ENCODE results near the gene ZNF831. TPM values are rescaled to one million over a fixed set of nuclear protein-coding genes. Genes with fewer than 3 reads are reported as not detected.

The ZNF831 gene
- total RNA-seq, 2 experiments from 2014 or later: 5.4 to 5.8 TPM

DNA sequence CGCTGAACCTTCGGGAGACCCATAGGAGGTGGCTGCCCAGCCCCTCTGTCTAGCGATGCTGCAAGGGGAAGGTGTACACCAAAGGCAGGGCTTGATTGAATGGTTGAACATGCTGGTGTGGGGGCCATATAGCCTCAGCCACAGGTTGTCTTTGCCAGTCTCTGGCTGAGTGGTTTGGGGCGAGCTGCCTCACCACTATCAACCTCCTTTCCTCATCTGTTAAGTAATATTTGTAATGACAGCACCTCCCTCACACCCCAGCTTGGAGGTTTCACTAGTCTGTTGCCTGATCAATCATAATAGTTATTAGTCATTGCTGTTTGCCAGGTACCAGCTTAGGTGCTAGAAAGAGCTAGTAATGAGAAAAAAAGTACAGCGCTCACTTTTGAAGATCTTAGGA, 11.8 kb upstream of the ZNF831 start:
- ChIA-PET POLR2A (interaction anchor here (0.6 to 2.7 kb wide), 2 partner anchors 8 to 9 kb away, joined by 5 to 6 read pairs; no protein-coding TSS in a partner anchor), CTCF (interaction anchor here (0.9 to 2.0 kb wide), 3 partner anchors 14 to 57 kb away, joined by 3 to 5 read pairs (median 3); no protein-coding TSS in a partner anchor)

DNA sequence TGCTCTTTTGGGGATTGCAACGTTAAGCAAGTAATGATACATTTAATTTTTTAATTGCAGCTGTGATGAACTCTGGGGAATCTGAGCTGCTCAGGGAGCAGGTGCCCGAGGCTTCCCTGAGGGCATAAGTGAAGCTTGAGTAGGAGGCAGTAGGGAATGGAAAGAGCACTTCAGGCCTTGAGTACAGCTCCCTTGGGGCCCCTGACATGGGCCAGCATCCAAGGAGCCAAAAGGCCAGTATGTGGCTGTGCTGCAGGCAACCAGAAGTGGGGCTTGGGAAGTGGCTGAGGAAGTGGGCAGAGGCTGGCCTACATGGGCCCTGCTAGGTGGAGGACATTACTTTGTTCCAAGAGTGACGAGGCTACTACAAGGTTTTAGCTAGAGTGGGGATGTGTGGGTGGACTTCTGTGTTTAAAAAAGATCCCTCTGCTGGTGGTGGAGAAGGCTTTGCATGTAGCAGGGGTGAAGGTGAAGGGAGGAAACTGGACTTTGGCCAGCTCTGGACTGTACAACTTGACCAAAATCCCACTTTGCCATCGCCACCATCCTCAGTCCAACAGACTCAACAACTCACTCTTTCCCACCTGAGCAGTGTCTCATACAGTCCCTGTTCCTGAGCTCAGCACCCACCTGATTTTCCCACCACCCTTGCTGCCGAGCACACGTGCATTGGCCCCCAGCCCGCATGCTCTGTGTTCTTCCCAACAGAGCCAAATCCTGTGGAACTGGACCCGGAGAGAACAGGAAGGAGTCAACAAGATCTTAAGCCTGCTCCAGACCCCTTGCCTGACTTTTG, 10.9 kb upstream of the ZNF831 start:
- ChIA-PET POLR2A (interaction anchor here (1.2 kb wide), 1 partner anchor 13 kb away, joined by 4 read pairs; no protein-coding TSS in a partner anchor), CTCF (interaction anchor here (0.6 to 2.0 kb wide), 8 partner anchors 11 to 106 kb away, joined by 3 to 5 read pairs (median 3); partner anchors contain the start of gene ZNF831)

DNA sequence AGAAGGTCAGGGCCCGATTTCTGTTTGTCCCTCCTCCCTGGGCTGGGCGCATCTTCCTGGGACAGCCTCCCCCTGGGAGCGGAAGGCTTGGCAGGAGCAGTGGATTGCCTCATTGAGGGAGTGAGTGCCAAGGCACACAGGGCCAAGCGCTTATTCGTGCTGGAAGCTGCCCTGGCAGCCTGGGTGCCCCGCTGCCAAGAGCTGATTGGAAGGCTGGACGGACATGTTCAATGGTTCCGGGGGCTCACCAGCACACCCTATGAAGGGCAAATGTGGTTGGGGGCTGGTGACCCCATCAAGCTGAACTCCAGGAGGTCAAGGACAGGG, 10.3 kb upstream of the ZNF831 start:
- POLR2A ChIA-PET: interaction anchor here (1.2 kb wide), 1 partner anchor 12 kb away, joined by 4 read pairs; no protein-coding TSS in a partner anchor

DNA sequence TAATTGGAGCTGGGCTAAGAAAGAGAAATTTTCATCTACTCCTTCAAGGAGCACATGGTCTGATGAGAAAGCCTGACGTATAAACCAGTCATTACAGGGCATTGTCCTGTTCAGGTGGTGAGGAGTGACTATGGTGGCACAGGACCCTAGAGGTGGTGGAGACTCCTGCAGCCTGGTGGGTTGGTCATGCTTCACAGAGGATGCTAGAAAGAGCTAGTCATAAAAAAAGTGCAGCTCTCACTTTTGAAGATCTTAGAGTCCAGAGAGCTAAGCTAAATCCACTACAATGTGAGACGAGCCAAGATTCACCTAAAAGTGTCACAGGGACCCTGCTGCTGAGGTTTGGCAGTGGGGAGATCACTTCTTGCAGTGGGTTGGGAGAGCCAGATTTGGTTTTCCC, 9.8 kb upstream of the ZNF831 start:
- ChIA-PET CTCF (interaction anchor here (0.9 to 1.5 kb wide), 4 partner anchors 10 to 51 kb away, joined by 3 read pairs; partner anchors contain the start of gene ZNF831), POLR2A (interaction anchor here (1.2 kb wide), 1 partner anchor 12 kb away, joined by 4 read pairs; no protein-coding TSS in a partner anchor)

More for the DNA sequence above, 10.3 kb upstream of the ZNF831 start:
- CTCF ChIA-PET: interaction anchor here (0.9 to 1.5 kb wide), 4 partner anchors 10 to 69 kb away, joined by 3 read pairs; partner anchors contain the start of gene ZNF831

DNA sequence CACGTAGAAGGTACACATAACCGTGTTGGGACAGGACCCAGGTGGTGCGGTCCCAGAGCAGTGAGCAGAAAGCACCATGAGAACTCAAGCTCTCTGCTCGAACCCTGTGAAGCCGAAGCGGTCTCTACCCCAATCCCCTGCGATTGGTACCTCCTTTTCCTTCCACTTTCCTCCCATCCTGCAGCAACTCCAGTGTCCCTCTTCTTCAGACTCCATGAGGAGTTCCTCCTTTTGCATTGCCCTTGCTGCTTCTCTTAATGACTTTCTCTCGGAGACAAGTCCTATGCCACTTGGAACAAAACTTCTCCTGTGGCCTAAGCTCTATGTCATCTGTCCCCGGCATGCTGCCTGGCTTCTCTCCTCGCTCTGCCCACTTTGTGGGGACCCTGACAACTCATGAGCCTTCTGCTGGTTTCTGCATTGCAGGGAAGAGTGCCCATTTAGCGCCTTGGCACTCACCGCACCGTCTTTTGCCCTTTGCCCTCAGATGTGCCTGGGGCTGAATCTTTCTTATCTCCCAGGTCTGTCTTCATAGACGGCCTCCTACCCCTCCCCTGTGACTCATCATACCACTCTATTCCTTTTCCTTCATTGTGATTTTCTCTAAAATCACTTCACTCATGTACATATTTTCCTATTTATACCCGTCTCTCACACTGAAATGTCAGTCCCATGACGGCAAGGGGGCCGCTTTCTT, 9.2 kb upstream of the ZNF831 start:
- CTCF ChIA-PET: interaction anchor here (0.6 to 1.5 kb wide), 5 partner anchors 9 to 51 kb away, joined by 3 read pairs; partner anchors contain the start of gene ZNF831
- POLR2A ChIA-PET: interaction anchor here (1.2 kb wide), 1 partner anchor 11 kb away, joined by 4 read pairs; no protein-coding TSS in a partner anchor

DNA sequence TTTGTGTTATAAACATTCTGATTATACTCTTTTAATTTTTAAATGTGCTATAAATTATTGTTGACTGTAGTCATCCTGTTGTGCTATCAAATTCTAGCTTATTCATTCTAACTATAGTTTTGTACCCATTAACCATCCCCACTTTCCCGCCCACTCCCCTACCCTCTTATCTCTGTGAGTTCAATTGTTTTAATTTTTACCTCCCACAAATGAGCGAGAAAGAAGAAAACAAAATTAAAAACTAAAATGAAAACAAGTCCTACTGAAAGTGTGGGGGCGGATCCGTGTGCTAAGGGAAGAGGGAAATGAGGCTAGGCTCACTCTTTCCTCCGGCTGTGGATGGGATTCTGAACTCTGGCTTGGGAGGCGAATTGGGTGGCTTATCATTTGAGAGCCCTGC, 6.6 kb upstream of the ZNF831 start:
- ChIA-PET CTCF (no interaction called here), POLR2A (no interaction called here)

DNA sequence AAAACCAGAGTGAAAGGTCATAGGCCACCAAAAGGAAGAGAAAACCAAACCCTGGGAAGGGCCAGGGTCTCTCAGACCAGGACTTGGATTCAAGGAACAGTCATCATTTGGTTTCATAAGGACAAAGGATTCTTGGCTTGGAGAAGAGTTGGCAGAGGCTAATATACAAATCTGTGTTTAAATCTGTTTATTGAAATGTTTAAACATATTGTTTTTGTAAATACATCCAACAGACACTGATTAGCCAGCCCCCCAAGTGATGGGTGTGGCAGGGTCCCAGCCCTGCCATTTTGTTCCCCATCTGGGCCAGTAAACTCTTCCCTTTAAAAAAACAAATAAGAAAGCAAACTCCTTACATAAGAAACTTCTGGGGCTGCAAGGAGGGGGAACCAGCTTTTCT, 6.1 kb upstream of the ZNF831 start:
- CTCF ChIA-PET: no interaction called here
- POLR2A ChIA-PET: no interaction called here

DNA sequence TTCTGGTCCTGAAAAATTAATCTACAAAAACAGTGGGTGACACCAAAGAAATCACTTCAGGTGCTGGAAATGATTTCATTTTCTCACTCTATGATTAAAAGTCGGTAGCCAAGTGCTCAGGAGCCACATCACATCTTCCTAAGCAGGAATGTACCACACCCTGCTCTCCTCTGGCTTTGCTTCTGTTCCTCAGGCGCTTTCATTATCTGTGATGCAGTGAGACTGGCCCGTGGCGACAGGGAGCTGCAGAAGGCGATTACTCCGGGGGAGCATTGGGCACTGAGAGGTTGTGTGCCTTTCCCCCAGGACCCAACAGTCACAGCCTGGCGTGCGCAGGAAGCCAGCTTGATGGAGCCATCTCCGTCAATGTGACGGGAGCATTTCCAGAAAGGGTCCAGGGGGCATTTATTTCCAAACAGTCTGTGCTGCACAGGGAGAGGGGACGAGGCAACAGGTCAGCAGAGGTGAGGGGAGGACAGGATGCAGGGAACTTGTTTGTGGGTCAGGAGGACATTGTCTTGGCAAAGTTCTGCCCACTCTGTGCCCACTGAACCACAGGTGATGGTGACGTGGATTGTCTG, 5.6 kb upstream of the ZNF831 start:
- ChIA-PET CTCF (no interaction called here), POLR2A (no interaction called here)

DNA sequence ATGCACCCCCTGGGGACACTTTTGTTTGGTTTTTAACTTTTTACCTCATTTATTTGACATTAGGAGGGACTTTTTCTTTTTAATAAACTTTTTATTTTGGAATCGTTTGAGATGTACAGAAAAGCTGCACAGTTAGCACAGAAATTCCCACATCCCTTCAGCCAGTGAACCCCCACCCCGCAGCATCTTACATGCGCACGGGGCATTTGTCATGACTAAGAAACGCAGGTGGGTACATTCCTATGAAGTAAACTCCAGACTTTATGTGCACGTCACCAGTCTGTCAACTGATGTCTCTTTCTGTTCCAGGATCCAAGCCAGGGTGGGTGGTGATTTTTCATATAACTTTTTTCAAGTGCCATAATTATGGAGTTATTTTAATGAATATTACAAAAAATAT, 4.9 kb upstream of the ZNF831 start:
- CTCF ChIA-PET: interaction anchor here (1.4 to 2.6 kb wide), 4 partner anchors 12 to 63 kb away, joined by 6 to 17 read pairs (median 10); no protein-coding TSS in a partner anchor
- POLR2A ChIA-PET: interaction anchor here (0.8 to 1.6 kb wide), 3 partner anchors 11 to 19 kb away, joined by 3 to 7 read pairs (median 7); no protein-coding TSS in a partner anchor

DNA sequence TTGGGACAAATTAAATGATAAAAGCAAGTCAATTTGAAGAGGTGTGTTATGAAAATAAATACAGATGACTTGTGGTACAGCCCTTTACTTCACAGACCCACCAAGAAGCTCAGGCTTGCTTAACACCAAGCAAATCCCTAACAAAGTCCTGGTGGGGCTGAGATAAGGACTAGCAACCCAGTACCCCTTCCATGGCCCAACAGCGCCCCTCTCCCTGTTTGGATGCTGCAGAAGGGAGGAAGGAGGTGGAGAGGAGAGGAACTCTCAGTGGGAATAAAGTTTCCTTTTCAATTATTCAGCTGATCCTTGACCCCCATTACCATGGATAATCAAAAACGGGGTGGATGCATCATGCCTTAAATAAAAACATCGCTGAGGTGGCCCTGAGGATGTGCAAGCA, 4.5 kb upstream of the ZNF831 start:
- ChIA-PET POLR2A (interaction anchor here (0.7 to 1.6 kb wide), 5 partner anchors 10 to 268 kb away, joined by 3 to 7 read pairs (median 7); no protein-coding TSS in a partner anchor), CTCF (interaction anchor here (1.0 to 2.6 kb wide), 5 partner anchors 12 to 63 kb away, joined by 6 to 17 read pairs (median 10); no protein-coding TSS in a partner anchor)

DNA sequence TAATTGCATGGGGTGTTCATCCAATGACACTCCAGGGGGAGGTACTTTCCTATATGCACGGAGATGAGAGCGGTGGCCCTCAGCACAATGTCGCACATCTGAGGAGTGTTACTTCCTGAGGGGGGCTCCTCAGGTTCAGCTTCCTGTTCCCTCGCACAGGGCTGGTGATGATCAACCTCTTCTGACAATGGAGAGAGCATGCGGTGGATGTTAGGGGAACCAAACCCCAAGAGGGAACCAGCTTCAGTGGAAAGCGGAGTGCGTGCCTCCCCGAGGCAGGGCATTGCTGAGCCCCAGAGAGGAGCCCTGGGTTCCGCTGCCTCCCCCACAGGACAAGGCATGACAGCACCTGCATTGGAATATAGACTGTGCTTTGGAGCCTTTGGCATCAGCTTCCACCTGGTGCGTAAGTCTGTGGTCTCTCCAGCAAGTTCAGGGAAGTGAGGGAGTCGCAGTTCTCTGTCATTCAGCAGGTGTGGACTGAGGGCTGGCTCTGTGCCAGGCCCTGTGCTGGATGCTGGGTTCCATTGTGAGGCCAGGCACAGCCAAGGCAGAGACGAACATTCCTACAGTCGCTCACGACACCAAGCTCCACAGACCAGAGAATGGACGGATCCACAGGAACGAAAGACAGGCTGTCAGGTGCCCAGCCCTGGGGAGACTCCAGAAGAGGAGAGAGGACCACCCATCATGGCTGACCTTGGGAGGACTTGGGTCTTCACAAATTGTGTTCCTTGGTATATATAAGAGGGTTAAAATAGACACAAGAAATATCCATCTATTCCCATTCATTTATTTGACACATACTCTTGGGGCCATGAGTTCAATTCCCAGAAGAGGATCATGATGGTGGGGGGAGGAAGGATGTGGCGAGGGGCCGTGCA, 3.9 kb upstream of the ZNF831 start:
- ChIA-PET CTCF (interaction anchor here (1.0 to 2.6 kb wide), 6 partner anchors 13 to 62 kb away, joined by 3 to 17 read pairs (median 8); no protein-coding TSS in a partner anchor), POLR2A (interaction anchor here (0.7 to 1.6 kb wide), 7 partner anchors 9 to 268 kb away, joined by 3 to 7 read pairs (median 5); no protein-coding TSS in a partner anchor)

DNA sequence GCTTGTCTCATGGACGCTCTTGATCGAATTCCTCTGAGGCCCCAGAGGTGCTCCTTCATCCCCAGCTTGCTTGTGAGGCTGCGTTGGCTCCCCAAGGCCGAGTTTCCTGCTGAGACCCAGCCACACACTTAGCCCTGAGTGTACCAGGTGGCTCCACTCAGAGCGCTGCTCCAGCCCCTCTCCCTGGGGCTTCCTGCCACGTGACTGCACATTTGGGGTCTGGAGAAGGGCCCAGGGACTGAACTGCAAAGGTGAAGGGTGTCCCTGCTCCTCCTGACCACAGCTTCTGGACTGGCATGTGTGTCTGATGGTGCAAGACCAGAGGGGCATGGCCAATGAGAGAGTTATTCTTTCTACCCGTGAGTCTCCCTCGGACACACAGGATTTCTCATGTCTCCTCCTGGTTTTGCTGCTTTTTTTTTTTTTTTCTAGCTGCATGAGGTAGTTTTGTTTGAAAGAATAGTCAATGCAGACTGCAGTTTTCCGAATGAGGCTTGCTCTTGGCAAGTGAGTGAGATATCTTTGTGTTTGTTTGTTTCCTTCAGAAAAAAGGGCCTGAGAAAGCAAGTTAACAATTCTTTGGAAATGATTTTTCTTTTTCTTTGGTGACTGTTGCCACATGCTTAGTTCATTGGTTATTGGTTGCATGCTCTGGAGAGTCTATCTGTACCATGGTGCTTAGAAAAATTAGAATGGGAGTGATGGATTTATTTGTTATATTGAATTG, 3.1 kb upstream of the ZNF831 start:
- POLR2A ChIA-PET: interaction anchor here (0.7 to 1.4 kb wide), 3 partner anchors 9 to 38 kb away, joined by 5 to 7 read pairs (median 6); no protein-coding TSS in a partner anchor
- CTCF ChIA-PET: interaction anchor here (1.3 to 2.6 kb wide), 4 partner anchors 14 to 47 kb away, joined by 3 to 17 read pairs (median 10); no protein-coding TSS in a partner anchor

DNA sequence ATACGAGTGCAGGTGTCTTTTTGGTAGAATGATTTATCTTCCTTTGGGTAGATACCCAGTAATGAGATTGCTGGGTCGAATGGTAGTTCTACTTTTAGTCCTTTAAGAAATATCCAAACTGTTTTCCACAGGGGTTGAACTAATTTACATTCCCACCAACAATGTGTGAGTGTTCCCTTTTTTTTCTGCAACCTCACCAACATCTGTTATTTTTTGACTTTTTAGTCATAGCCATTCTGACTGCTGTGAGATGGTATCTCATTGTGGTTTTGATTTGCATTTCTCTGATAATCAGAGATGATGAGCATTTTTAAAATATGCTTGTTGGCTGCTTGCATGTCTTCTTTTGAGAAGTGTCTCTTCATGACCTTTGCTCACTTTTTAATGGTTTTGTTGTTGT, 1.9 kb upstream of the ZNF831 start:
- CTCF ChIA-PET: no interaction called here
- POLR2A ChIA-PET: interaction anchor here (0.6 kb wide), 1 partner anchor 179 kb away, joined by 3 read pairs; no protein-coding TSS in a partner anchor

DNA sequence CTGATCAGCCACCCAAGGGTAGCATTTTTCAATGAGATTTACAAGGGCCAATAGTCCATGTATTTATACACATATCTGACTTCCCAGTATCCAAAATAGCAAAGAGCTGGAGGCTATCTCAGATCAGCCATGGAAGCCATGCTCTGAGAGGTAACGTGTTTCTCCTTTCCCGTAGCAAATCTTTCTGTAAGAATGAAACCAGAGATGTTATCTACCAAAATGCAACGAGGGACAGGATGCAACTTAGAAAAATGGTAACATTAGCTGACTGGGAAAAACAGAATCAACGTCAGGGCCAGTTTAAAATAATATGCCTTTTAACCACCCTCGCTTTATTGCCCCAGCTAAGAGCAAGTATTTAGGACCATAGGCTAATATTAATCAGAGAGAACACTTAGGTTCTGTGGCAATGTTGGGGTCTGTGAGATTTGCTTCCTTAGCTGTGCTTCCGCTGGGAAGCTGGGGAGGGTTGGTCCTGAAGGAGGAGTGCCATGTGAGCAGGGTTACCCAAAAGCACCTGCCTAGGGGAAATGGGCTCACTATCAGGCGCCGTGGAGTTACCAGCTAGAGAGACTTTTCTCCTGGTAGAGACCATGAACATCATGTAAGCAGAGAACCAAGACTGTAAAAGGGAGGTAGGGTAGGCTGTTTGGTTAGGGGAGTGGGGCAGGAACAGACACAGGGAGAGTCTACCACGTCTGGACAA, 1.2 kb downstream of the ZNF831 start:
- CTCF ChIA-PET: interaction anchor here (0.8 to 1.8 kb wide), 8 partner anchors 10 to 76 kb away, joined by 3 to 6 read pairs (median 4); no protein-coding TSS in a partner anchor

DNA sequence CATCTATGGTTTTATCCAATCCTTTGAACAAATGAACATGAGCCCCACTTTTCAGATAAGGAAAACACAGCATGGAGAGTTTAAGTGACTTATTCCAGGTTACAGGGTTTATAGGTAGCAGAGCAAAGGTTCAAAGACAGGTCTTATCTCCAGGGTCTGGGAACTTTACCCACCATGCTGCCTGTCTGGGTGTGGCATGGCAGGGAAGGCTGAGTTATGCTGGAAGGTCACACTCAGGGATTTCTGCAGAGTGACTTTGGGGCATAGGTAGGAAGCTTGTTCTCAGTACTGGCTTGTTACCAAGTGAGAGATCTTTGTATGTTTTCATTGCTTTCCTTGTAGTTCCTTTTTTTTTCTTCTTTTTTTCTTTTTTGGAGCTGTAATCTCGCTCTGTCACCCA, 1.8 kb downstream of the ZNF831 start:
- CTCF ChIA-PET: interaction anchor here (1.0 to 1.8 kb wide), 6 partner anchors 10 to 77 kb away, joined by 3 to 6 read pairs (median 4); no protein-coding TSS in a partner anchor

More for the DNA sequence above, 1.2 kb downstream of the ZNF831 start:
- POLR2A ChIA-PET: interaction anchor here (0.5 to 2.3 kb wide), 7 partner anchors 11 to 182 kb away, joined by 3 to 7 read pairs (median 4); no protein-coding TSS in a partner anchor

More for the DNA sequence above, 1.8 kb downstream of the ZNF831 start:
- POLR2A ChIA-PET: interaction anchor here (0.5 to 2.3 kb wide), 6 partner anchors 10 to 20 kb away, joined by 3 to 7 read pairs (median 4); no protein-coding TSS in a partner anchor
